ENCODE measurements around the gene ENDOV. TPM values are rescaled to one million over a fixed set of nuclear protein-coding genes. Genes with fewer than 3 reads are reported as not detected.
A peak's percentile ranks its signal among the peaks of the same experiment; 100 is the strongest.

The ENDOV gene
- total RNA-seq, 1 experiment from 2014 or later, result 45.6 TPM

- no peaks in the 10 kb centered on the region for H3K79me2 ChIP-seq (ENCODE audit: insufficient read depth, low read length)
- peak overlapping the region; percentile 99 for H3K9ac ChIP-seq (ENCODE audit: low read length)
- ATAC-seq, result no peak
- ChIA-PET CTCF (interaction anchor here (1.1 kb wide), 1 partner anchor 122 kb away, joined by 4 read pairs; no protein-coding TSS in a partner anchor), POLR2A (interaction anchor here (1.2 to 1.7 kb wide), 3 partner anchors 20 to 196 kb away, joined by 4 to 5 read pairs (median 5); no protein-coding TSS in a partner anchor), RAD21 (ENCODE audit: low non-redundant PET in 1 of 2, low total read pairs in 2 of 2, uncharacterized antibody in 2 of 2, unreplicated experiment in 2 of 2) (no interaction called here)
- H3K9me2 ChIP-seq (ENCODE audit: insufficient read depth), result no peaks in the 10 kb centered on the region
- peak overlapping the region; percentile 84 for H3K4me2 ChIP-seq (ENCODE audit: low read length)
- peaks cover 11 to 40% of the 10 kb centered on the region in 2 experiments; a peak in 3 of 4 replicates for H3K4me1 ChIP-seq (ENCODE audit: control insufficient read depth in 1 of 2, insufficient read depth in 2 of 2, low read length in 2 of 2)
- peak overlapping the region; percentile 78 to 82 for H3K4me3 ChIP-seq (replicated peaks in 1 of 2; ENCODE audit: low read depth in 1 of 2, low read length in 2 of 2)
- no TSS peak for BruUV-seq (replicated peaks)
- H3K27me3 ChIP-seq (ENCODE audit: insufficient read depth, low read length), result no peaks in the 10 kb centered on the region
- DNase-seq (ENCODE audit: low read depth, low spot score), result no peak
- peak overlapping the region; percentile 91 for H3K27ac ChIP-seq (ENCODE audit: low read depth, low read length)
- H3K9me3 ChIP-seq (ENCODE audit: control insufficient read depth in 1 of 2, insufficient read depth in 1 of 2, low read depth in 1 of 2, low read length in 2 of 2), result no peaks in the 10 kb centered on the region
- no peak overlapping the region for H2AFZ ChIP-seq (ENCODE audit: low read depth, low read length, poor library complexity, severe bottlenecking)
- H3K36me3 ChIP-seq (ENCODE audit: control insufficient read depth in 1 of 2, insufficient read depth in 2 of 2, low read length in 2 of 2), result no peaks in the 10 kb centered on the region
- no peaks in the 10 kb centered on the region for H4K20me1 ChIP-seq (ENCODE audit: insufficient read depth)
- TF ChIP-seq CEBPB (IDR thresholded peaks at IDR 0.05; ENCODE audit: low read depth) (no peak), EGR1 (IDR thresholded peaks at IDR 0.05; ENCODE audit: low read depth) (no peak), FOSL1 (IDR thresholded peaks at IDR 0.05; ENCODE audit: low read depth) (no peak), POLR2A (IDR thresholded peaks at IDR 0.05; ENCODE audit: borderline replicate concordance, extremely low read depth, insufficient read depth, insufficient read length) (no peak)
- intact Hi-C loops (cut with micrococcal nuclease), result loop anchor here (10.0 kb wide), 2 partner anchors 121 to 441 kb away; no protein-coding TSS in a partner anchor
These were observed 38.4 kb downstream of the ENDOV start for GRCh38 chr17:80453126-80453997.

- no peak for DNase-seq (ENCODE audit: low read depth, low spot score)
These were observed 39.1 kb downstream of the ENDOV start for GRCh38 chr17:80453998-80454556.

More at GRCh38 chr17:80453998-80454556, 39.1 kb downstream of the ENDOV start:
- ATAC-seq, result peak; percentile 3
- H3K79me2 ChIP-seq (ENCODE audit: insufficient read depth, low read length), result no peaks in the 10 kb centered on the region
- POLR2A ChIA-PET, result interaction anchor here (0.7 to 1.7 kb wide), 14 partner anchors 8 to 769 kb away, joined by 3 to 11 read pairs (median 4); partner anchors contain the start of genes CEP131 and RPTOR
- CTCF ChIA-PET, result interaction anchor here (0.9 to 1.2 kb wide), 4 partner anchors 120 to 445 kb away, joined by 3 to 13 read pairs (median 4); no protein-coding TSS in a partner anchor
- BruUV-seq (replicated peaks), result TSS peak; percentile 75
- no peak overlapping the region for H2AFZ ChIP-seq (ENCODE audit: low read depth, low read length, poor library complexity, severe bottlenecking)
- H3K4me2 ChIP-seq (ENCODE audit: low read length), result peak overlapping the region; percentile 84
- H4K20me1 ChIP-seq (ENCODE audit: insufficient read depth), result no peaks in the 10 kb centered on the region
- intact Hi-C loops (cut with micrococcal nuclease), result loop anchor here (10.0 kb wide), 2 partner anchors 121 to 441 kb away; no protein-coding TSS in a partner anchor
- H3K9ac ChIP-seq (ENCODE audit: low read length), result peak overlapping the region; percentile 99
- H3K9me2 ChIP-seq (ENCODE audit: insufficient read depth), result no peaks in the 10 kb centered on the region
- peak overlapping the region; percentile 91 for H3K27ac ChIP-seq (ENCODE audit: low read depth, low read length)
- TF ChIP-seq MAX (IDR thresholded peaks at IDR 0.05) (no peak), TCF7L2 (IDR thresholded peaks at IDR 0.05; ENCODE audit: borderline replicate concordance, extremely low read depth, insufficient read depth, insufficient read length) (peak; percentile 8)
- peaks cover 11 to 40% of the 10 kb centered on the region in 2 experiments; a peak in 3 of 4 replicates for H3K4me1 ChIP-seq (ENCODE audit: control insufficient read depth in 1 of 2, insufficient read depth in 2 of 2, low read length in 2 of 2)
- H3K27me3 ChIP-seq (ENCODE audit: insufficient read depth, low read length), result no peaks in the 10 kb centered on the region
- RAD21 ChIA-PET (ENCODE audit: low non-redundant PET in 1 of 2, low total read pairs in 2 of 2, uncharacterized antibody in 2 of 2, unreplicated experiment in 2 of 2), result interaction anchor here in 1 of 2 experiments (0.9 kb wide), 1 partner anchor 530 kb away, joined by 6 read pairs; no protein-coding TSS in a partner anchor
- H3K36me3 ChIP-seq (ENCODE audit: control insufficient read depth in 1 of 2, insufficient read depth in 2 of 2, low read length in 2 of 2), result no peaks in the 10 kb centered on the region
- peak overlapping the region; percentile 78 to 82 for H3K4me3 ChIP-seq (replicated peaks in 1 of 2; ENCODE audit: low read depth in 1 of 2, low read length in 2 of 2)
- H3K9me3 ChIP-seq (ENCODE audit: control insufficient read depth in 1 of 2, insufficient read depth in 1 of 2, low read depth in 1 of 2, low read length in 2 of 2), result no peaks in the 10 kb centered on the region

Measured in HCT116 (cell line).